B cell (primary cell): ENCODE measurements around the gene LRIT1. TPM values are rescaled to one million over a fixed set of nuclear protein-coding genes. Genes with fewer than 3 reads are reported as not detected.

Experiments used
- ATAC-seq: fragments of 200-7000 bp; cut with Tn5 transposase; one replicate; pipeline ENCODE4 v1.10.0; 2021; ENCODE audit warnings: low read depth, mild to moderate bottlenecking, moderate number of reproducible peaks, moderate library complexity
- CTCF ChIA-PET: fragments of 350-600 bp; sonication (Branson Sonifier 250); formaldehyde crosslinking; loops from one replicate; lab custom pipeline; 2021; ENCODE audit warnings: antibody characterized with exemption, inconsistent platforms; lab: Charles Lee
- POLR2A ChIA-PET: fragments of 350-600 bp; sonication (Branson Sonifier 250); formaldehyde crosslinking; loops from one replicate; lab custom pipeline; 2021; ENCODE audit warnings: antibody characterized with exemption; lab: Charles Lee
- DNase-seq: peaks from one replicate; pipeline ENCODE4 v3.0.0; 2013
- H2AFZ ChIP-seq: 2 replicates; pipeline ENCODE4 v1.6.1; 2012; ENCODE audit warnings: mild to moderate bottlenecking, low read depth, low read length; ENCODE audit not compliant: insufficient read depth, poor library complexity, severe bottlenecking
- H3K27ac ChIP-seq, 2 donors: 1 replicate in 1 of 2; 2 replicates in 1 of 2; pipeline ENCODE4 v1.5.1; 2012 to 2013; ENCODE audit warnings: low read length in 2 of 2, mild to moderate bottlenecking in 2 of 2, moderate library complexity in 1 of 2
- H3K27me3 ChIP-seq, 4 experiments: fragments of 200-600 bp in 1 of 4; sonication (generic) in 1 of 4; replicated peaks in 1 of 4; 1 replicate in 2 of 4; 2 replicates in 2 of 4; pipeline versions ENCODE4 v1.6.1 to v1.7.0; 2013 to 2016; ENCODE audit warnings: low read length in 3 of 4, mild to moderate bottlenecking in 2 of 4, mixed read lengths in 1 of 4, moderate library complexity in 1 of 4; ENCODE audit not compliant: insufficient read depth in 4 of 4, control insufficient read depth in 3 of 4; ENCODE audit errors: control extremely low read depth in 1 of 4
- H3K36me3 ChIP-seq, 2 experiments: replicated peaks in 1 of 2; 1 replicate in 1 of 2; 2 replicates in 1 of 2; pipeline versions ENCODE4 v1.6.1 to v1.7.1; 2013; ENCODE audit warnings: low read length in 1 of 2; ENCODE audit not compliant: insufficient read depth in 2 of 2, control insufficient read depth in 1 of 2; ENCODE audit errors: control extremely low read depth in 1 of 2, extremely low read depth in 1 of 2
- H3K4me1 ChIP-seq, 2 donors: fragments of 200-600 bp in 1 of 2; sonication (generic) in 1 of 2; 1 replicate in 1 of 2; 2 replicates in 1 of 2; pipeline versions ENCODE4 v1.5.1 to v1.6.1; 2013 to 2017; ENCODE audit warnings: low read length in 2 of 2; ENCODE audit not compliant: control insufficient read depth in 2 of 2, insufficient read depth in 2 of 2
- H3K4me2 ChIP-seq: replicated peaks from 2 replicates; pipeline ENCODE3; 2012; ENCODE audit warnings: mild to moderate bottlenecking, low read depth, low read length; ENCODE audit not compliant: poor library complexity, severe bottlenecking
- H3K4me3 ChIP-seq, 5 experiments: fragments of 200-600 bp in 1 of 5; sonication (generic) in 1 of 5; 1 replicate in 3 of 5; 2 replicates in 2 of 5; pipeline versions ENCODE4 v1.5.1 to v1.7.0; 2011 to 2016; ENCODE audit warnings: low read length in 4 of 5, mild to moderate bottlenecking in 4 of 5, low read depth in 2 of 5, control low read depth in 1 of 5, moderate library complexity in 1 of 5; ENCODE audit not compliant: insufficient read depth in 1 of 5; ENCODE audit errors: control extremely low read depth in 1 of 5, extremely low read depth in 1 of 5
- H3K79me2 ChIP-seq: fragments of 200-600 bp; sonication (generic); one replicate; pipeline ENCODE4 v1.6.0; 2016; ENCODE audit warnings: low read length; ENCODE audit not compliant: control insufficient read depth, insufficient read depth
- H3K9ac ChIP-seq: fragments of 200-600 bp; sonication (generic); 2 replicates; pipeline ENCODE4 v1.6.1; 2017; ENCODE audit warnings: mild to moderate bottlenecking, low read length, moderate library complexity
- H3K9me3 ChIP-seq, 3 donors: one replicate each; pipeline versions ENCODE4 v1.6.1 to v1.7.1; 2013; ENCODE audit warnings: low read length in 2 of 3; ENCODE audit not compliant: control insufficient read depth in 2 of 3, insufficient read depth in 1 of 3; ENCODE audit errors: control extremely low read depth in 1 of 3
- H4K20me1 ChIP-seq: 2 replicates; pipeline ENCODE4 v1.6.0; 2012; ENCODE audit warnings: mild to moderate bottlenecking, low read length; ENCODE audit not compliant: insufficient read depth, control insufficient read depth, poor library complexity, severe bottlenecking
- H3K27ac Mint-ChIP-seq: one replicate; pipeline ENCODE4 v1.8.0; 2021; ENCODE audit warnings: mixed read lengths
- H3K27me3 Mint-ChIP-seq: one replicate; pipeline ENCODE4 v1.8.0; 2021; ENCODE audit warnings: mixed read lengths
- H3K4me1 Mint-ChIP-seq: one replicate; pipeline ENCODE4 v1.8.0; 2021; ENCODE audit warnings: mixed read lengths
- H3K4me3 Mint-ChIP-seq: one replicate; pipeline ENCODE4 v1.8.0; 2021; ENCODE audit warnings: mixed read lengths
- H3K9me3 Mint-ChIP-seq: one replicate; pipeline ENCODE4 v1.8.0; 2022; ENCODE audit warnings: mixed read lengths; ENCODE audit not compliant: insufficient read depth
- CTCF ChIP-seq: fragments of 200-600 bp; IDR thresholded peaks from one replicate; pipeline ENCODE4 v1.8.0; 2022; ENCODE audit warnings: antibody characterized with exemption, mild to moderate bottlenecking
- EZH2 ChIP-seq: IDR thresholded peaks from 2 replicates; pipeline ENCODE4 v1.6.1; 2012; ENCODE audit warnings: borderline replicate concordance, low read depth, mild to moderate bottlenecking, moderate library complexity, low read length; ENCODE audit not compliant: insufficient read depth, poor library complexity, severe bottlenecking
- WGBS: methylation state at CpG from one replicate; pipeline ENCODE4 v1.1.5; 2013; ENCODE audit warnings: missing lambda C conversion rate; ENCODE audit not compliant: insufficient coverage; 5-methylcytosine and 5-hydroxymethylcytosine counted together
- intact Hi-C: fragments of 100-400 bp; cut with micrococcal nuclease; formaldehyde crosslinking; loops from one replicate; pipeline ENCODE4 v1.10.0; 2022
- polyA plus RNA-seq: library from polyadenylated mRNA; depleted of rRNA; stranded (reverse); fragments of >200 nt; gene quantifications from 2 replicates; pipeline ENCODE4 v1.2.3, GENCODE V29; 2012
- total RNA-seq, 2 donors: library from RNA; stranded (reverse); fragments of 120-200 nt in 1 of 2; gene quantifications; 1 replicate in 1 of 2; 2 replicates in 1 of 2; pipeline versions ENCODE4 v1.2.3 to v1.2.4, GENCODE V29; 2013 to 2022

The LRIT1 gene
- total and polyA plus RNA-seq, 2 donors (not counting 1 experiment from before 2014, with no cell fraction given) = not detected

- Histone ChIP-seq H4K20me1 (no peaks in the 10 kb centered on the region), H3K79me2 (no peaks in the 10 kb centered on the region), H3K36me3 (no peaks in the 10 kb centered on the region), H3K9ac (no peak overlapping the region), H3K4me2 (no peak overlapping the region), H3K27ac (no peak overlapping the region), H3K9me3 (no peaks in the 10 kb centered on the region), H3K4me1 (peaks cover 0 to under 1% of the 10 kb centered on the region in 2 donors), H2AFZ (no peak overlapping the region), H3K27me3 (peaks cover 0 to 20% (median 8%) of the 10 kb centered on the region in 4 experiments), H3K4me3 (no peak overlapping the region)
- H3K27ac Mint-ChIP-seq = no peak overlapping the region
- H3K9me3 Mint-ChIP-seq = no peaks in the 10 kb centered on the region
- intact Hi-C loops = no loop called here
- H3K27me3 Mint-ChIP-seq = peaks cover 22% of the 10 kb centered on the region
- TF ChIP-seq CTCF = no peak
- no peak for TF ChIP-seq EZH2
- ChIA-PET POLR2A (interaction anchor here (0.6 kb wide), 1 partner anchor 182 kb away, joined by 6 read pairs; no protein-coding TSS in a partner anchor), CTCF (interaction anchor here (0.9 kb wide), 2 partner anchors 12 to 41 kb away, joined by 3 to 4 read pairs; no protein-coding TSS in a partner anchor)
- DNase-seq (no peak), ATAC-seq (no peak)
- WGBS = 72% methylated on average over 3 of the region's 3 CpGs
- no peaks in the 10 kb centered on the region for H3K4me1 Mint-ChIP-seq
- no peak overlapping the region for H3K4me3 Mint-ChIP-seq
Observed at GRCh38 chr10:84188815-84189214, 52.5 kb downstream of the LRIT1 start.

- Histone ChIP-seq H2AFZ (no peak overlapping the region), H3K9ac (no peak overlapping the region), H3K4me3 (no peak overlapping the region), H3K79me2 (no peaks in the 10 kb centered on the region), H4K20me1 (no peaks in the 10 kb centered on the region), H3K27me3 (peaks cover 0 to 10% (median 2%) of the 10 kb centered on the region in 4 experiments), H3K4me1 (no peaks in the 10 kb centered on the region), H3K36me3 (no peaks in the 10 kb centered on the region), H3K4me2 (no peak overlapping the region), H3K27ac (no peak overlapping the region), H3K9me3 (peaks cover 0 to 12% (median 0%) of the 10 kb centered on the region in 3 donors)
- TF ChIP-seq CTCF (no peak), EZH2 (no peak)
- Mint-ChIP-seq H3K9me3 (no peaks in the 10 kb centered on the region), H3K4me3 (no peak overlapping the region), H3K27ac (no peak overlapping the region), H3K27me3 (peaks cover 8% of the 10 kb centered on the region), H3K4me1 (no peaks in the 10 kb centered on the region)
- no peak for ATAC-seq
- 81% methylated on average over 10 of the region's 11 CpGs for WGBS
- DNase-seq = no peak
- CTCF ChIA-PET = interaction anchor here (0.5 to 1.6 kb wide), 2 partner anchors 8 to 17 kb away, joined by 3 read pairs; partner anchors contain the start of gene CDHR1
- intact Hi-C loops = no loop called here
- POLR2A ChIA-PET = interaction anchor here (0.6 kb wide), 1 partner anchor 78 kb away, joined by 3 read pairs; no protein-coding TSS in a partner anchor
Observed at GRCh38 chr10:84185526-84186175, 55.7 kb downstream of the LRIT1 start.
